Sigmoid colon (tissue), 4 donors: ENCODE data around the gene EIF2S2.

Experiments used
- EP300 ChIP-seq, 4 donors: sonication (generic); formaldehyde crosslinking; IDR thresholded peaks; one replicate each; pipeline ENCODE4 v1.6.1; 2017; ENCODE audit warnings: antibody characterized with exemption in 4 of 4
- POLR2A ChIP-seq, 2 donors: fragments of 450-650 bp; IDR thresholded peaks; one replicate each; pipeline ENCODE4 v1.6.1; 2016; ENCODE audit warnings: antibody characterized with exemption in 2 of 2, mild to moderate bottlenecking in 2 of 2, moderate library complexity in 2 of 2
- POLR2AphosphoS5 ChIP-seq, 4 donors: sonication (generic); formaldehyde crosslinking; IDR thresholded peaks; one replicate each; pipeline ENCODE4 v1.6.1; 2017; ENCODE audit warnings: antibody characterized with exemption in 4 of 4
- TF ChIP-seq, protein P1 (sequence below), 4 experiments: fragments of 450-650 bp in 3 of 4; fragments of 200-600 bp in 1 of 4; IDR thresholded peaks; one replicate each; pipeline ENCODE4 v1.5.1; 2016 to 2019; ENCODE audit warnings: antibody characterized with exemption in 4 of 4, mild to moderate bottlenecking in 3 of 4, moderate library complexity in 2 of 4

DNA sequence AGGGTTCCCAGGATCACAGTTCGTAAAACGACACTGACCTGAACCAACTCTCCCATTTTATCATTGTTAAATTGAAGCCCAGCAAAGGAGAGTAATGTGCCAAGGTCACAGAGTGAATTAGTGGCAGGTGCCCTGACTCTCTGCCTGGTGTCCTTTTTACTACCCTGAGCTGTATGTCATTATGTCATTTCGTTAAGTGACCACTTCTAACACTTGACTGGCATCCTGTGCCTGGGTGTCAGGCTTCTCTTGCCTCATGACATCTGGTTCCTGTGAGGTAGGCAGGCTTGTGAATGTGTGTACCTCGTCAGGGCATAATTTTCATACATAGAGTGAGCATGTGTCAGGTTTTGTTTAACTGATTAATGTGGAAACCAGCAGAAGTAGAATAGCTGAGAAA is 69.8 kb downstream of the EIF2S2 start:
- TF ChIP-seq, protein P1, sequence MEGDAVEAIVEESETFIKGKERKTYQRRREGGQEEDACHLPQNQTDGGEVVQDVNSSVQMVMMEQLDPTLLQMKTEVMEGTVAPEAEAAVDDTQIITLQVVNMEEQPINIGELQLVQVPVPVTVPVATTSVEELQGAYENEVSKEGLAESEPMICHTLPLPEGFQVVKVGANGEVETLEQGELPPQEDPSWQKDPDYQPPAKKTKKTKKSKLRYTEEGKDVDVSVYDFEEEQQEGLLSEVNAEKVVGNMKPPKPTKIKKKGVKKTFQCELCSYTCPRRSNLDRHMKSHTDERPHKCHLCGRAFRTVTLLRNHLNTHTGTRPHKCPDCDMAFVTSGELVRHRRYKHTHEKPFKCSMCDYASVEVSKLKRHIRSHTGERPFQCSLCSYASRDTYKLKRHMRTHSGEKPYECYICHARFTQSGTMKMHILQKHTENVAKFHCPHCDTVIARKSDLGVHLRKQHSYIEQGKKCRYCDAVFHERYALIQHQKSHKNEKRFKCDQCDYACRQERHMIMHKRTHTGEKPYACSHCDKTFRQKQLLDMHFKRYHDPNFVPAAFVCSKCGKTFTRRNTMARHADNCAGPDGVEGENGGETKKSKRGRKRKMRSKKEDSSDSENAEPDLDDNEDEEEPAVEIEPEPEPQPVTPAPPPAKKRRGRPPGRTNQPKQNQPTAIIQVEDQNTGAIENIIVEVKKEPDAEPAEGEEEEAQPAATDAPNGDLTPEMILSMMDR (IDR thresholded peaks at IDR 0.05): no peak
- no peak for TF ChIP-seq POLR2AphosphoS5 (IDR thresholded peaks at IDR 0.05)
- no peak for TF ChIP-seq POLR2A (IDR thresholded peaks at IDR 0.05)
- no peak for TF ChIP-seq EP300 (IDR thresholded peaks at IDR 0.05)
